Activated naive CD8-positive, alpha-beta T cell treated with anti-CD3 and anti-CD28 coated beads for 36 hours (primary cell): ENCODE measurements around the gene ETV5. TPM values are rescaled to one million over a fixed set of nuclear protein-coding genes. Genes with fewer than 3 reads are reported as not detected.
A peak's percentile ranks its signal among the peaks of the same experiment; 100 is the strongest.

Experiments used
- DNase-seq: peaks from one replicate; pipeline ENCODE4 v3.0.0; 2021
- H3K27ac Mint-ChIP-seq: one replicate; pipeline ENCODE4 v1.8.0; 2022; ENCODE audit warnings: mild to moderate bottlenecking, moderate library complexity, mixed read lengths
- H3K27me3 Mint-ChIP-seq: one replicate; pipeline ENCODE4 v1.8.0; 2022; ENCODE audit warnings: mild to moderate bottlenecking, mixed read lengths
- H3K36me3 Mint-ChIP-seq: one replicate; pipeline ENCODE4 v1.8.0; 2021; ENCODE audit warnings: mild to moderate bottlenecking, mixed read lengths
- H3K4me1 Mint-ChIP-seq: one replicate; pipeline ENCODE4 v1.8.0; 2021; ENCODE audit warnings: mixed read lengths
- H3K4me3 Mint-ChIP-seq: one replicate; pipeline ENCODE4 v1.8.0; 2022; ENCODE audit warnings: mild to moderate bottlenecking, moderate library complexity, mixed read lengths
- H3K9me3 Mint-ChIP-seq: one replicate; pipeline ENCODE4 v1.8.0; 2022; ENCODE audit warnings: mixed read lengths
- total RNA-seq, 2 experiments: library from RNA; stranded (reverse); gene quantifications; one replicate each; pipeline ENCODE4 v1.2.3, GENCODE V29; 2021

Gene ETV5
- total RNA-seq, 2 experiments from 2014 or later, result 1.0 to 1.2 TPM

DNA sequence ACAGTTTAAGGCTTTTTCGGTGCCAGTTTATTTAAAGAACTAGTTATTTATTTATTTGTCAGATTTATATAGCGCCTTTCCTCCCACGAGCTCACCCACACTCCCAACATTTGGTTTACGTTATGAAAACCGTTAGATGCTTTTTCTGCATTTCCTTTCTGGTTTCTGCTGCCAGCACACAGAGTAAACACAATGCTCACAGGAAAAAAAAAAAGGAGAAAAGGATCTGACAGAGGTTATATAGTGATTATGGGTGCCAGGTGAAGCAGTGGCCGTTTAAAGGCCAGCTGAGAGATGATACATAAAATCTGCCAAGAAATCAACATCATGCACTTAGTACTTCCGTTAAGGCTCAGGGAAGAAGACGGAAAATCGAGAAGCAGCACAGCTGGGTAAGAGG, 37.9 kb downstream of the ETV5 start:
- Mint-ChIP-seq H3K27ac (no peak overlapping the region), H3K4me3 (no peak overlapping the region), H3K27me3 (peaks cover 18% of the 10 kb centered on the region), H3K36me3 (no peaks in the 10 kb centered on the region), H3K9me3 (peaks cover 3% of the 10 kb centered on the region), H3K4me1 (peaks cover 20% of the 10 kb centered on the region)
- DNase-seq, result no peak

DNA sequence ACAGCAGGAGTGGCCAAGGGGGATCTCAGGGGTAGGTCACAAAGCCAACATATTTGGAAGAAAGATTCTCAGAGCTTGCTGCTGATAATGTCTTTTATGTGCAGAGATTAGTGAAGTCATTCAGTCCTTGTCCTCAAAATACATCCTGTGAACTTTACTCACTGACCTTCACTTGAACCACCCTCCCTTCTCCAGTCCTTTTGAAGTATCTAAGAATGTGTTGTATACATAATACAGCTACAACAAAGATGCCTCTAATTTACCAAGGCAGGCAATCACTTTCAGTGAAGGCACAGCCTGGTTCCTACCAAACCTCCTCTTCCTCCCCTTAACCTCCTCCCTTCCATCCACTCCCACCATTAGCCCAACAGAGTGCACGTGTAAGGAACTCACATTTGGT, 38.3 kb downstream of the ETV5 start:
- no peak overlapping the region for H3K4me3 Mint-ChIP-seq

DNA sequence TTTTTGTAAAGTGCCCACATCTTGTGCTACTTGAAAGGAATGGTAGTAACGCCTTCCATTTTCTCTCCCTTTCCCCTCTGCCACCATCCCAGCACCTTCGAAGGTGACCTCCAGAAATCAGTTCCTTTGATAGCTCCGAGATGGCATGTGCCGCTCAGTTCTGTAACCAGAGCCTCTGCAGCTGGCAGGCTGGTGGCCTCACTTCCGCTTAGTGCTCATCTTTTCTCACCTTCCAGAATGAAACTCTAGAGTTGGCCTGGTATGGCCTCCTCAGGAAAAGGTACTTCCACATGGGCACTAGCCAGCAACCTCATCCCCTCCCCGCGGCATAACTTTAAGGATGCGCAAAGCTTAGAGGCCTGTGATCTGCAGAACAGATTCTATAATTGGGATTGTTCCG, 38.8 kb downstream of the ETV5 start:
- Mint-ChIP-seq H3K9me3 (peaks cover 3% of the 10 kb centered on the region), H3K27me3 (peaks cover 24% of the 10 kb centered on the region), H3K4me1 (peaks cover 20% of the 10 kb centered on the region), H3K27ac (no peak overlapping the region), H3K4me3 (no peak overlapping the region), H3K36me3 (no peaks in the 10 kb centered on the region)
- DNase-seq, result no peak

More for the DNA sequence above, 38.3 kb downstream of the ETV5 start:
- Mint-ChIP-seq H3K36me3 (no peaks in the 10 kb centered on the region), H3K4me1 (peaks cover 20% of the 10 kb centered on the region), H3K9me3 (peaks cover 3% of the 10 kb centered on the region), H3K27ac (no peak overlapping the region), H3K27me3 (peaks cover 21% of the 10 kb centered on the region)
- DNase-seq, result no peak

DNA sequence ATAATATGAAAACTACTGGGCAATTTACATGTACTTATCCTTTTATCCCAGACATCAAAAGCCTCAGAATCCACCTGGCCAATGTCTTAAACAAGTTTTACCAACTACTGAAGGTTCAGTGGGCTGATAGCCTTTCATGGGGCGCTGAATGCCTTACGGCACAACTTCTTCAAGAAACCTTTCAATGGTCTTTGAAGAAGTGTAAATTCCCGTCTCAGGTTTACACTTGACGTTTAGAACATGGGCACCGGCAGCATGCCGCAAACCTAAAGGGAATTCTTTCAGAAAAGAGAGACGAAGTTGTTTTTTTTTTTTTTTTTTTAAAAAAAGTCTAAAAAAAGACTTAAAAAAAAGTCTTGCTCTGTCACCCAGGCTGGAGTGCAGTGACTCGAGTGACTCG, 39.7 kb downstream of the ETV5 start:
- Mint-ChIP-seq H3K36me3 (no peaks in the 10 kb centered on the region), H3K27me3 (peaks cover 31% of the 10 kb centered on the region), H3K4me3 (no peak overlapping the region), H3K9me3 (no peaks in the 10 kb centered on the region), H3K4me1 (peaks cover 20% of the 10 kb centered on the region), H3K27ac (no peak overlapping the region)
- DNase-seq, result no peak

DNA sequence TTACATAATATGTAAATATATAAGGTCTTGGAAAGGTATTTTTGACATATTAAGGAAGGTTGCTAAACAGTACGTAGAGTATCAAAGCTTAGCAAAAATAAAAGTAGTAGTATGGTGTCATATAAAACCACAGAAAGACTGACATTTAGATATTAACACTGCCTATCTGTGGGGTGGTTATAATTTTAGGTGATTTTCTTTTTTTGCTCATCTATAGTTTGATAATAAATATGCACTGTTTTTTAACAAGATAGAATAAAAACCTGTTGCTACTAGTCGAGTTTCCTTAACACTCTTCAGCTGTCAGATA, 40.7 kb downstream of the ETV5 start:
- no peak overlapping the region for H3K4me3 Mint-ChIP-seq
- H3K4me1 Mint-ChIP-seq, result peaks cover 20% of the 10 kb centered on the region
- peaks cover 41% of the 10 kb centered on the region for H3K27me3 Mint-ChIP-seq
- no peaks in the 10 kb centered on the region for H3K9me3 Mint-ChIP-seq
- no peak overlapping the region for H3K27ac Mint-ChIP-seq
- H3K36me3 Mint-ChIP-seq, result no peaks in the 10 kb centered on the region
- DNase-seq, result no peak

DNA sequence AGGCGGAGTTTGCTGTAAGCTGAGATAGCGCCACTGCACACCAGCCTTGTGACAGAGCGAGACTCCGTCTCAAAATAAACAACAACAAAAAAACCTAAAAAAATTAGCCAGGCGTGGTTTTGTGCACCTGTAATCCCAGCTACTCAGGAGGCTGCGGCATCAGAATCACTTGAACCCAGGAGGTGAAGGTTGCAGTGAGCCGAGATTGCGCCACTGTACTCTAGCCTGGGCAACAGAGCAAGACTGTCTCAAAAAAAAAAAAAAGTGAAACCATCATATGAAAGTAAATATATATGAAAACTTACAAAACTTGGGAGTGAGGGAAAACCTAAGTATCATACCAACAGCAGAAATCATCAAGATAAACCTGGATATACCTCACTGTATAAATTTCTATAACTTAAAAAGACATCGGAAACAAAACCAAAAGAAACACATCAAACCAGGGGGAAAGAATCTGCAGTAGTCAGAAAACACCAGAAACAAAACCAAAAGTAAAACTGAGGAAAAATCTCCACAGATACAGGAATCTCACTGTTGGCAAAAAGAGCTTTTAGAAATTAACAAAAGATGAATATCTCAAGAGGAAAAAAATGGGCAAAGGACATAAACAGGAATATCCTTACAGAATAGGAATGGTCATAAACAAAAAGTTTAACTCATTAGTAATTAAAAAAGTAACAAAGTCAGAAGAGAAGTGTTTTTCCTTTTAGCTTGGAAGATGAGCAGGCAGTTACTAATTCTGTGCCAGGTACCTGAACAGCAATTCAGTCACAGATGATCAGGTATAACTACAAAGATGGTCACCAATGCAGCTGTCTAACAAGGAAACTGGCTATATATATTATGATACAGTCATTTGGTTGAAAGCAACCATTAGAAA, 41.3 kb downstream of the ETV5 start:
- H3K27ac Mint-ChIP-seq, result peak overlapping the region; percentile 42
- peak overlapping the region; percentile 46 for H3K4me3 Mint-ChIP-seq
- H3K36me3 Mint-ChIP-seq, result no peaks in the 10 kb centered on the region
- H3K4me1 Mint-ChIP-seq, result peaks cover 20% of the 10 kb centered on the region
- H3K9me3 Mint-ChIP-seq, result no peaks in the 10 kb centered on the region
- peaks cover 47% of the 10 kb centered on the region for H3K27me3 Mint-ChIP-seq
- DNase-seq, result no peak

DNA sequence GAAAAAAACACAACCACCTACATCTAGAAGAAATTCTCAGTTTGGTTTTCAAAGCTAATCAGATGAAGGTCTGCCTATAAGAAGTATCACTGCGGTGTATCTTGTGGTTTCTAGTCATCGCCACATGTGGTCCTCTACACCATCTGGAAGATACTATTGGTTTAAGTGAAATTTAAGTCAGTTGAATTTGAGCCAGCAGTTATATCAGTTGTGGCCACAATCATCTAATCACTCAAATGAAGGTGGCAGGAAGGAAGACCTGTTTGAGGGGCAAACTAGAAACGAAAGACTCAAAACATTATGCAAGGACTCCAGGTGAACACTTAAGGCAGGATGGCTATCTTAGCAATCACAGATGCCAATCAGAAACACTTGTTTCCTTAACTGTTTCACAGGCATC, 48.7 kb downstream of the ETV5 start:
- H3K27ac Mint-ChIP-seq, result peak overlapping the region; percentile 2
- peaks cover 11% of the 10 kb centered on the region for H3K4me1 Mint-ChIP-seq
- peak; percentile 45 for DNase-seq
- H3K9me3 Mint-ChIP-seq, result no peaks in the 10 kb centered on the region
- H3K4me3 Mint-ChIP-seq, result no peak overlapping the region
- H3K27me3 Mint-ChIP-seq, result peaks cover 91% of the 10 kb centered on the region
- no peaks in the 10 kb centered on the region for H3K36me3 Mint-ChIP-seq

DNA sequence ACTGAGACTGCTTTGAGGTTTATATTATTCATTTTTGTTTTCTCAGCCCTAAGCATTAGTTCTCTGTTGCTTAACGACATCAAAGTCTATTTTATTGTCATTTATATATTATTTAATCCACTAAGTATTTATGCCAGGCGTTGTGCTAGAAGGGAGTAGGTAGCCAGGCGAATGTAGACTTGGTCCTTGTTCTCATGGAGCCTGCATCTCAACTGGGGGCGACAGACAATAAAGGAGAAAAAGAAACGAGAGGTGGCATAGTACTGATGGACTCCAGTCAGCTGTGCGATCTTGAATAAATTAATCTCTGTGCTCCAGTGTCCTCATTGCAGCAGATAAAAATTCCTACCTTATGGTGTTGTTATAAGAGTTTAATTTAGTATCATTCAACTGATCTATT, 49.7 kb downstream of the ETV5 start:
- Mint-ChIP-seq H3K27me3 (peaks cover 80% of the 10 kb centered on the region), H3K4me1 (peaks cover 11% of the 10 kb centered on the region), H3K27ac (no peak overlapping the region), H3K4me3 (no peak overlapping the region), H3K36me3 (no peaks in the 10 kb centered on the region), H3K9me3 (no peaks in the 10 kb centered on the region)
- no peak for DNase-seq

DNA sequence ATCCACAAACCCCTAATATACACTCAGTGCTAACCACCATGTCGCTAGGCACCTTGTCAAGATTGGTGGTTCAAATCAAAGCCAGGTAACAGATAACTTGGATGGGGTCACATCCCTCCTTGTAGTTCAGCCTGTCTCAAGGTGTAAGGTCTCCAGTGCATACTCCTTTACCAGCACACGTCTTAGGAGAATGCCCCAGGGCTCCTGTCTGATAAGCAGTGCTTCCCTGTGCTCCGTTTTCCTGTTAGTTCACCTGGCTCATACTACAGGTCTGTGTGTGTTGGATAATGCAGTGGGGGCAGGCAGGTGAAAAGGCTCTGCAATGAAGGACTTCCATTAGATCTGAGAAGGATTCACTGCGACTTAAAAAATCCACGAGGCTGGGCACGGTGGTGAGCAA, 50.7 kb downstream of the ETV5 start:
- Mint-ChIP-seq H3K27ac (no peak overlapping the region), H3K27me3 (peaks cover 71% of the 10 kb centered on the region), H3K4me1 (peaks cover 11% of the 10 kb centered on the region)

DNA sequence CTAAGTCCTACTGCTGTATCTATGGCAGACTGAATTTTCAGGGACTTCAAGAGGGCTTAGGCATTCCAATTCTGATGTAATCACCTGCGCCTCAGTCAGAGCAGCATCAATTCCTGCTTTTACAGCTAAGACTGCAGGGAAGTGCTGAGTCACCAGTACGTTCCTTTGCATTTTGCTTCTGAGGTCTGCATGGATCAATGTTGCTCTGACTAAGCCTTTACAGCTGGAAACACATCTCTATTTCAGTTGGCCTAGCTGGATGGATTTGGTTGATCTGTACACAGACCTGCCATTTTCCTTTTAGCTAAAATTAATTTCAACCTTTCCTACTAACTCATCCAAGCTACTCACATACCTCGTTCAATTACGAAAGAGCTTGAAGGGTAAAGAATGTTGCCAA, 51.3 kb downstream of the ETV5 start:
- H3K4me1 Mint-ChIP-seq, result peaks cover 11% of the 10 kb centered on the region
- H3K27ac Mint-ChIP-seq, result no peak overlapping the region
- H3K36me3 Mint-ChIP-seq, result no peaks in the 10 kb centered on the region
- DNase-seq, result no peak
- peaks cover 64% of the 10 kb centered on the region for H3K27me3 Mint-ChIP-seq
- H3K4me3 Mint-ChIP-seq, result no peak overlapping the region
- no peaks in the 10 kb centered on the region for H3K9me3 Mint-ChIP-seq

More for the DNA sequence above, 50.7 kb downstream of the ETV5 start:
- Mint-ChIP-seq H3K4me3 (no peak overlapping the region), H3K36me3 (no peaks in the 10 kb centered on the region), H3K9me3 (no peaks in the 10 kb centered on the region)
- no peak for DNase-seq

DNA sequence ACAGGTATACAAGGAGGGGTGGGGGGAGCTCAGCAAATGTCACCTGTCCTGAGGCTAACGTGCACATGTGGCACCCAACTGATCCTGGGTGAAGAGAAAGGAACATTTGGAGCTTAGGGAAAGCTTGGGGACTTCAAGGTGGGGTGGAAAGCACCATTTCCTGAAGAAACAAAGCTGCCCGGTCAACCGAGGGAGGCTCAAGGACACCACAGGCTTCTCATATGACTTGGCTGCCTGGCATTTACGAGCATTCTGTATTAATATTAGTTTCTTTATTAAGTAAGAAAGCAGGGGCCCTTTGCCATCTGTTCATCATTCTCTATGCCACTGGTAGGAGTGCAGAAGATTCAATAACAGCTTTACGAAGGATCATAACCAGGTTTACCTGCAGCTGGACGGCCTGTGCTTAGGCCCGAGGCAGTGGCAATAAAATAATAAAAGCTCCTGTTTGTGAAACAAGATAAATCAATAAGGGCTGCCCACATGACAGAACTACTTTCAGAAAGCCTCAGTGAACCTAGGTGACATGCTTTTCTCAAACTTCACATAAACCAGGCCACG, 54.0 kb downstream of the ETV5 start:
- peaks cover 50% of the 10 kb centered on the region for H3K27me3 Mint-ChIP-seq
- no peaks in the 10 kb centered on the region for H3K9me3 Mint-ChIP-seq
- no peak overlapping the region for H3K4me3 Mint-ChIP-seq
- DNase-seq, result no peak
- H3K27ac Mint-ChIP-seq, result no peak overlapping the region
- no peaks in the 10 kb centered on the region for H3K36me3 Mint-ChIP-seq
- H3K4me1 Mint-ChIP-seq, result peaks cover 4% of the 10 kb centered on the region

DNA sequence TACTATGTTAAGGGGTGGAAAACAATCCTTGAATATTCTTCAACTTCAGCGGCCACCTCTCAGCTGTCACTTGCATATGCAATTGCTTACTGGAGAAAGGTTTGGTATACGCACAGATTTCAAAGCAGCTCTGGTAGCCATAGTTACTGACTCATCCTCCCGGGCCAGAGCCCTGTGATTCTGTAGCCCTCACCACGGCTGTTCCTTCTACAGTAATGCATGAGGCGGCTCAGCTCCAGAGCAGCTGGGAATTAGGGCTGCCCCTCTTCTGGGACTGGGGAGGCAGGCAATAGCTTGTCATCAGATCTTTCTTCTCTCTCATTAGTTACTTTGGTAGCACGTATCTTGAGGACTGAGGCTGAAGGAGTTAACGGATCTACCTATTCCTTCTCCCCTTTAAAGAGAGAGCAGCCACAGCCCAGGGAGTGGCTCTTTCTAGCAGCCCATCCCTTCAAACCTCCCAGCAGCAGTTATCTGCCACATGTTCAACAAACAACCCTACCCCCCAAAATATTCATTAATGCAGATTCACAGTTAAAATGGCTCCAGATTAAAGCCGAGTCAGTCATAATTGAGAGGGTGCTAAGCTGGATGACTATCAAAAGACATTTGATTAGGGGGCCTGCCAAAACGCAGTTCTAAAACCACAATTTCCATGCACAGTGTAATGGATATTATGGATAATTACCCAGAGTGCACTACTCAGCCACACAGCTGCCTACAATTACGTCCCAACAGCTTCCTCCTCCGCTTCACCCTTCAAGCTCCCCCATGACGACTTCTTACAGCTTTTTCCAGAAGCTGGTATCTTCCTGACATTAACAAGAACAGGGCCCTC, 54.7 kb downstream of the ETV5 start:
- Mint-ChIP-seq H3K4me3 (no peak overlapping the region), H3K27ac (no peak overlapping the region), H3K36me3 (no peaks in the 10 kb centered on the region), H3K9me3 (no peaks in the 10 kb centered on the region), H3K4me1 (peaks cover under 1% of the 10 kb centered on the region), H3K27me3 (peaks cover 46% of the 10 kb centered on the region)
- no peak for DNase-seq

DNA sequence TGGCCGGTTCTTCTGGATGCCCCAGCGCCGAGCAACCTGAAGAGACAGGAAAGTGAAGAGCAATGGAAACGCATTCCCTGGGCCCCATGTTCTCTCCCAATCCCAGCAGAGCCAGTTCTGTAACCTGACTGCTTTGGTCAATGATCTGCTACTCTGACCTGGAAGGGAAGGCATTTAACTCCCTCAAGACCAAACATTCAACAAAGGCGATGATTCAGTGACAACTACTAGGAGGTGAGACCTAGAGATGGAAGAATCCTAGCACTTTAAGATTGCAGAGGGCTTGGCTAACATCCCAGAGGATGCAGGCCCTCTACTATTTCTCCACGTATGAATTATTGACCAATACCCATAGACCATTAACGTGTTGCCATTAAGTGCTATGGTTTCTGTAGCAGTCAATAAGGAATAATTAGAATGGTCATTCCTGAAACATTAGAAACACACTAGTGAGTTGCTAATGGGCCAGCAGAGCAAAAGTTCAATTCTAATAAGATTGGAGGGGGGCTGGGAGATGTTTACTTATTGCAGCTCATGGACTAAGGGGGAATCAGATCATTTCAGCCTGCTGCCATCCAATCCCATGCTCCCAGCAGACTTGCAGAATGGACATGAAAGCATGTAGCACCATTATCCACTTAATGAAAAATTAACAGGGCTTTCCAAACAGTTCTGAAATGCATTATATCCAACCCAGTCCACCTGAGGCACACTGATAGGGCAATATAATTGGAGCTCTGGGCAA, 56.6 kb downstream of the ETV5 start:
- no peak overlapping the region for H3K4me3 Mint-ChIP-seq
- H3K27ac Mint-ChIP-seq, result no peak overlapping the region
- H3K36me3 Mint-ChIP-seq, result no peaks in the 10 kb centered on the region
- DNase-seq, result no peak
- peaks cover 36% of the 10 kb centered on the region for H3K27me3 Mint-ChIP-seq
- no peaks in the 10 kb centered on the region for H3K9me3 Mint-ChIP-seq
- no peaks in the 10 kb centered on the region for H3K4me1 Mint-ChIP-seq

DNA sequence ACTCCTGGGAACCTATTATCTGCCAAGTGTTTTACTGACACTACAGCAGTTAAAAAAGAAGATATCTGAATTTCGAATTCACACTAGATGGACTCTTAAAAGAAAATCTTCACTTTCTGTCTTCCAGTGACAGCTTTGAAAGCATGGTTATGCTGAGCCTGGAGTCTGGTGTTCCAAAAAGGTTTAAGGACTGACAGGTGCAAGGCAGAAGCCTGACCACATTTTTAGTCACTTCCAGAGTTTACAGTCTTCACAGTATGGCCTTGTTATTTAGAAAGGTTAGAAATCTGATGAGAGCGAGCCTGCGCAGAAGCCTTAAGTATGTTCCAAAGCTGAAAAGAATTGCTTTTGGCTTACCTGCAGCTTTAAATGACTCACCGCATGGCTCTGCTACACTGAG, 59.9 kb downstream of the ETV5 start:
- H3K4me3 Mint-ChIP-seq, result no peak overlapping the region
- H3K36me3 Mint-ChIP-seq, result no peaks in the 10 kb centered on the region
- H3K27ac Mint-ChIP-seq, result no peak overlapping the region
- peaks cover 27% of the 10 kb centered on the region for H3K27me3 Mint-ChIP-seq
- H3K4me1 Mint-ChIP-seq, result no peaks in the 10 kb centered on the region
- DNase-seq, result no peak
- H3K9me3 Mint-ChIP-seq, result no peaks in the 10 kb centered on the region

DNA sequence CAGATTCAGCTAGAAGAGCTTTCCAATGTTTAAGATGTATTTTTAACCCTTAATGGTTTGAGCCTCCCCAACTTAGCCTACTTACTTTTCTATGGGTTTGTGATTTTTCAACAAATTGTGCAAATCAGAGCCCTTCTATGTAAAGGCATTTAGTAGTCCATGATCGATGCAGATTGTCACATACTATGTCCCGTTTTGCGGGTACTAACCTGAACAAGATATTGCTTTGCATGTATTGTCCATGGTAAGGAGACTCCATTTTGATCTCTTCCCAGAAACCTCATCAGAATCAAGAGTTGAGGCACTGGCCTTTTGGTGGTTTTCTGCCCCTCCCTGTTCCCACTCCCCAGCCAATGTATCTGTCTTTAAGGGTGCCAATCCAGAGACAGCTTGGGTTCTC, 60.8 kb downstream of the ETV5 start:
- no peaks in the 10 kb centered on the region for H3K9me3 Mint-ChIP-seq
- no peak for DNase-seq
- no peak overlapping the region for H3K4me3 Mint-ChIP-seq
- H3K4me1 Mint-ChIP-seq, result no peaks in the 10 kb centered on the region
- H3K27ac Mint-ChIP-seq, result no peak overlapping the region
- H3K36me3 Mint-ChIP-seq, result no peaks in the 10 kb centered on the region
- peaks cover 28% of the 10 kb centered on the region for H3K27me3 Mint-ChIP-seq
